K562 (cell line): ENCODE measurements around the gene UBTD1.

Experiments used
- ASH1L ChIP-seq: fragments of 450-650 bp; IDR thresholded peaks from 2 replicates; pipeline ENCODE4 v1.6.1; 2018; ENCODE audit warnings: borderline replicate concordance, mild to moderate bottlenecking, low read depth; ENCODE audit not compliant: partially characterized antibody
- ATF1 ChIP-seq, 2 experiments: fragments of 450-650 bp in 1 of 2; IDR thresholded peaks; 2 replicates each; pipeline ENCODE4 v1.6.1; 2016; ENCODE audit warnings: missing compliant biosample characterization in 1 of 2, missing genetic modification characterization in 1 of 2
- ATF3 ChIP-seq, 2 experiments: fragments of 450-650 bp in 1 of 2; sonication (generic) in 1 of 2; formaldehyde crosslinking in 1 of 2; IDR thresholded peaks in 1 of 2; conservative IDR thresholded peaks in 1 of 2; 2 replicates each; pipeline versions ENCODE4 v1.6.1 to v1.8.1; 2016 to 2023; ENCODE audit warnings: mild to moderate bottlenecking in 2 of 2, moderate library complexity in 2 of 2, inconsistent platforms in 1 of 2, missing genetic modification reagents in 1 of 2
- CBX1 ChIP-seq: sonication (generic); IDR thresholded peaks from 2 replicates; pipeline ENCODE4 v1.6.1; 2016; ENCODE audit warnings: antibody characterized with exemption, low read depth, mild to moderate bottlenecking
- CHD1 ChIP-seq: fragments of 200-600 bp; sonication (generic); IDR thresholded peaks from one replicate; pipeline ENCODE4 v1.6.1; 2012; ENCODE audit warnings: mild to moderate bottlenecking, moderate library complexity, low read length, inconsistent platforms
- EZH2 ChIP-seq: IDR thresholded peaks from 2 replicates; pipeline ENCODE4 v1.6.1; 2012; ENCODE audit warnings: low read depth, mild to moderate bottlenecking, inconsistent platforms, low read length, borderline replicate concordance
- GABPA ChIP-seq: fragments of 200-800 bp; sonication (Bioruptor generic); conservative IDR thresholded peaks from 2 replicates; pipeline ENCODE4 v1.6.1; 2016; ENCODE audit warnings: low read depth, missing genetic modification characterization, missing compliant biosample characterization
- POLR2A ChIP-seq: fragments of 450-650 bp; conservative IDR thresholded peaks from 2 replicates; pipeline ENCODE4 v1.6.1; 2016
- POU5F1 ChIP-seq: fragments of 150-350 bp; IDR thresholded peaks from 2 replicates; pipeline ENCODE4 v1.6.1; 2014; ENCODE audit warnings: borderline replicate concordance, low read length, low read depth, mild to moderate bottlenecking; ENCODE audit not compliant: partially characterized antibody
- RBM39 ChIP-seq: fragments of 200-400 bp; formaldehyde crosslinking; optimal IDR thresholded peaks from 2 replicates; pipeline ENCODE3; 2018; ENCODE audit warnings: low read depth, low read length
- ZNF282 ChIP-seq: sonication (generic); formaldehyde crosslinking; IDR thresholded peaks from 2 replicates; pipeline ENCODE4 v1.8.1; 2023; ENCODE audit warnings: missing genetic modification reagents

GRCh38 chr10:97600616-97601015 is 101.9 kb downstream of the UBTD1 start:
- TF ChIP-seq EZH2 (no peak), POLR2A (no peak), ZNF282 (CRISPR knock-in tag) (no peak), POU5F1 (no peak), ASH1L (no peak), CBX1 (no peak), RBM39 (no peak), GABPA (no peak), ATF1 (CRISPR knock-in tag; IDR thresholded peaks at IDR 0.05) (no peak), ATF1 (tag; IDR thresholded peaks at IDR 0.05) (no peak), ATF3 (IDR thresholded peaks at IDR 0.05) (no peak), ATF3 (CRISPR knock-in tag; conservative IDR thresholded peaks at IDR 0.05) (no peak), CHD1 (no peak)
